ENCODE measurements around the gene GMPR. TPM values are rescaled to one million over a fixed set of nuclear protein-coding genes. Genes with fewer than 3 reads are reported as not detected.

Gene GMPR
- total RNA-seq, 1 experiment from 2014 or later: 24.0 TPM

- peaks cover 6% of the 10 kb centered on the region; the same call in 1 of the 2 replicates for H3K27me3 ChIP-seq (ENCODE audit: insufficient read depth, low read length)
- H3K4me1 ChIP-seq (ENCODE audit: control insufficient read depth in 1 of 2, insufficient read depth in 2 of 2, low read length in 2 of 2): peaks cover 0 to 3% of the 10 kb centered on the region in 2 experiments; a peak in 1 of 4 replicates
- DNase-seq (ENCODE audit: low read depth, low spot score): no peak
- no peak overlapping the region for H3K4me2 ChIP-seq (ENCODE audit: low read length)
- no peak overlapping the region for H3K9ac ChIP-seq (ENCODE audit: low read length)
- H2AFZ ChIP-seq (ENCODE audit: low read depth, low read length, poor library complexity, severe bottlenecking): no peak overlapping the region
- H3K79me2 ChIP-seq (ENCODE audit: insufficient read depth, low read length): no peaks in the 10 kb centered on the region
- no peak overlapping the region for H3K4me3 ChIP-seq (replicated peaks in 1 of 2; ENCODE audit: low read depth in 1 of 2, low read length in 2 of 2)
- H3K36me3 ChIP-seq (ENCODE audit: control insufficient read depth in 1 of 2, insufficient read depth in 2 of 2, low read length in 2 of 2): no peaks in the 10 kb centered on the region
- no peaks in the 10 kb centered on the region for H3K9me2 ChIP-seq (ENCODE audit: insufficient read depth)
- H3K27ac ChIP-seq (ENCODE audit: low read depth, low read length): no peak overlapping the region
- no peak for ATAC-seq
- POLR2A ChIA-PET: interaction anchor here (1.0 kb wide), 1 partner anchor 514 kb away, joined by 3 read pairs; no protein-coding TSS in a partner anchor
- no peaks in the 10 kb centered on the region for H3K9me3 ChIP-seq (ENCODE audit: control insufficient read depth in 1 of 2, insufficient read depth in 1 of 2, low read depth in 1 of 2, low read length in 2 of 2)
- RAD21 ChIA-PET (ENCODE audit: low non-redundant PET in 1 of 2, low total read pairs in 2 of 2, uncharacterized antibody in 2 of 2, unreplicated experiment in 2 of 2): interaction anchor here (0.7 to 1.3 kb wide), 2 partner anchors 16 to 514 kb away, joined by 3 read pairs; no protein-coding TSS in a partner anchor
- CTCF ChIA-PET: interaction anchor here (1.0 to 1.6 kb wide), 3 partner anchors 13 to 514 kb away, joined by 4 to 31 read pairs (median 12); no protein-coding TSS in a partner anchor
- BruUV-seq (replicated peaks): no TSS peak
- no peak for TF ChIP-seq TCF7L2 (IDR thresholded peaks at IDR 0.05; ENCODE audit: borderline replicate concordance, extremely low read depth, insufficient read depth, insufficient read length)
- no peak for TF ChIP-seq EZH2phosphoT487 (IDR thresholded peaks at IDR 0.05; ENCODE audit: borderline replicate concordance)
- no peak for TF ChIP-seq ZNF274 (IDR thresholded peaks at IDR 0.05; ENCODE audit: low read depth, low read length)
- no peak for TF ChIP-seq POLR2A (IDR thresholded peaks at IDR 0.05; ENCODE audit: borderline replicate concordance, extremely low read depth, insufficient read depth, insufficient read length)
- TF ChIP-seq SIN3A (IDR thresholded peaks at IDR 0.05; ENCODE audit: low read depth): no peak
- TF ChIP-seq MAX (IDR thresholded peaks at IDR 0.05): no peak
- no peak for TF ChIP-seq EGR1 (IDR thresholded peaks at IDR 0.05; ENCODE audit: low read depth)
- no peak for TF ChIP-seq ATF3 (IDR thresholded peaks at IDR 0.05)
- TF ChIP-seq SP1 (IDR thresholded peaks at IDR 0.05; ENCODE audit: low read depth): no peak
- no peak for TF ChIP-seq SRF (IDR thresholded peaks at IDR 0.05; ENCODE audit: low read depth)
- no peak for TF ChIP-seq CEBPB (IDR thresholded peaks at IDR 0.05; ENCODE audit: low read depth)
- no peaks in the 10 kb centered on the region for H4K20me1 ChIP-seq (ENCODE audit: insufficient read depth)
- intact Hi-C loops (cut with micrococcal nuclease): loop anchor here (1.0 to 5.0 kb wide), 2 partner anchors 313 to 514 kb away; no protein-coding TSS in a partner anchor
Observed at GRCh38 chr6:16205377-16206144, 32.8 kb upstream of the GMPR start.
